NCI-H460 (cell line): ENCODE results near the gene MPST. TPM values are rescaled to one million over a fixed set of nuclear protein-coding genes. Genes with fewer than 3 reads are reported as not detected.

ENCODE experiments used
- DNase-seq: peaks from one replicate; pipeline ENCODE4 v3.0.0-alpha.2; 2016; ENCODE audit warnings: low read depth; ENCODE audit errors: extremely low read depth
- total RNA-seq: library from RNA; depleted of rRNA; stranded (reverse); fragments of >200 nt; shearing (Covaris generic); gene quantifications from 2 replicates; pipeline ENCODE4 v1.2.3, GENCODE V29; 2014

MPST gene
- total RNA-seq, 1 experiment from 2014 or later = 41.9 TPM

DNA sequence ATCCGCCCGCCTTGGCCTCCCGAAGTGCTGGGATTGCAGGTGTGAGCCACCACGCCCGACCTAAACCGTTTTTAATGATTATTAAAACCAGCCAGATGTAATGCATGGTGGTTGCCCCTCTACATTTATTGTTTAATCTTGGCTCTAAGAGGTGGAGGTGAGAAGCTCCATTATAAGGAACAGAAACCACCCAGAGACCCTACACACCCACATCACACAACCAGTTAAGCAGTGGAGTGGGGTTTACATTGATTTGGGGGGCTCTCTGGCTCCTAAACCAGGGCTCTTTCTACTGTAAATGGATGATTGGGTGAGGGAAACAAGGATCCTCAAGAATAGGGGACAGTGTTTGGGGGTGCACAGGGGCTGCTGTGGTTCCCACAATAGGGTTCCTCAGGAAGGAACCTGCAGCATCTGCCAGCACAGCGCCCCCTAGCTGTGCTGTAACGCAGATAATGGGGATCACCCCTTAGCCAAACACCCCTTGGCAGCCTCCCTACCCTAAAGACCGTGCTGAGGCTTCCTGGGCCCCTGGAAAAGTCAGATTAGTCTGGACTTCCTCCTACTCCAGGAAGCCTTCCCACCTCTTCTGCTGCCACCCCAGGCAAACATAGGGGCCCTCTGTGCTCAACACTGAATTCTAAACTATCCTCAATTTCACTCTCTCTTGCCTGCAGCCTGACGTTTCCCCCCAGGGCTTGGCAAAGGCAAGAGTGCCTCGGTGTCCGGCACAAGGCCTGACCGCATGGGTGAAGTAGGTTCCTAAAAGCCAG lies 2.4 kb downstream of the MPST start:
- DNase-seq = no peak

DNA sequence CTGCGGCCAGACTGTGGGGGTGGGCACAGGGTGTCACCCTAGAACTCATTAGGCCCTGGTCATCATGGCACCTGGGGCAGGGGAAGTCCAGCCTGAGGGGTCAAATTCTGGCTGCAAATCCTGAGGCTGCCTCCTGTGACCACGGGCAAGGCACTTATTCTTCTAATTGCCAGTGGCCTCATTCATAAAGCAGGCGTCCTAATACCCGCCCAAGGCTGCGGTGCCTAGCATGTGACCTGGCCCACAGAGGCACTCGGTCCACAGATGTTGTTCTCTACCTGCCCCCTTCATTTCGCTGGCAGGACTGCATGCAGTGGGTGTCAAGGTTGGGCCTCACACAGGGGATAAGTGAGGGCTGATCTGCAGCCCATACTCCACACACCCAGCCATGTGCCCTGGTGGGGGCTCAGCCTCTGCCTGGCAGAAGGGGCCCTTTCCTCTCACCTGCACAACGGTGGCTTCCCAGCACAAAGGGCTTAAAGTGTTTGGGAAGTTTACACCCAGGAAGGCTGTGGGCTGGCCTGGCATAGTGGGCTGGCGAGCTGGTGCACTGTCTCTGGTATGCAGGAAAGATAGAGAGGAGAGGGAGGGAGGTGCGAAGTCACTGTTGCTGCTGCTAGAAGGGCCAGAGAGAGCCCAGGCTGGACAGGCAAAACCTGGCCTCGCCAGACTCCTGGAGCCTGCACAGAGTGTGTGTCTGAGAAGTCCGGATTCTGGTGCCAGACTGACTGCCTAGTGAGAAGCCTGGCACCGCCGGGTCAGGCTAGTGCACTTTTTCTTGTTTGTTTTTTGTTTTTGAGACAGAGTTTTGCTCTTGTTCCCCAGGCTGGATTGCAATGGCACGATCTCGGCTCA lies 3.2 kb downstream of the MPST start:
- no peak for DNase-seq

DNA sequence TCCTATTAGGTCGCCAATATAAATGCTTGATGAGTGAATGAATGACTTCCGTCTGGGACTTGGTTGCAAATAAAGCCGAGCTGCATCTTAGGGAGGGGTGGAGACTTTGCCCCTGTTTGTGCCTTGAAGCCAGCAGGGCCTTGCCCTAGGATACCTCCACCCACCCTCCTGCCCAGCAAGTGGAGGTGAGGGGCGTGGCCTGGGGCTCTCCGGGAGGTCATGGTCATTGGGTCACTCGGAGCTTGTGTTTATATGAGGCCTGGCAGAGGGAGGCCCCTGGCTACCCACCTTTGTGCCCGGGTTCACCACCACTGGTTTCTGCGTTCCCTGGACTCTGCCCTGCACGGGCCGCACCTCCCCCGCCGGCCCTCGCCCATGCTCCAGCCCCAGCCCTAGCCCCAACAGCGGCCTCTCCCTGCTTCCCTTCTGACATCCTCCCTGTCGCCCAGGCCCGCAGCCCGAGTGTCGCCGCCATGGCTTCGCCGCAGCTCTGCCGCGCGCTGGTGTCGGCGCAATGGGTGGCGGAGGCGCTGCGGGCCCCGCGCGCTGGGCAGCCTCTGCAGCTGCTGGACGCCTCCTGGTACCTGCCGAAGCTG lies 4.3 kb downstream of the MPST start:
- DNase-seq = no peak

DNA sequence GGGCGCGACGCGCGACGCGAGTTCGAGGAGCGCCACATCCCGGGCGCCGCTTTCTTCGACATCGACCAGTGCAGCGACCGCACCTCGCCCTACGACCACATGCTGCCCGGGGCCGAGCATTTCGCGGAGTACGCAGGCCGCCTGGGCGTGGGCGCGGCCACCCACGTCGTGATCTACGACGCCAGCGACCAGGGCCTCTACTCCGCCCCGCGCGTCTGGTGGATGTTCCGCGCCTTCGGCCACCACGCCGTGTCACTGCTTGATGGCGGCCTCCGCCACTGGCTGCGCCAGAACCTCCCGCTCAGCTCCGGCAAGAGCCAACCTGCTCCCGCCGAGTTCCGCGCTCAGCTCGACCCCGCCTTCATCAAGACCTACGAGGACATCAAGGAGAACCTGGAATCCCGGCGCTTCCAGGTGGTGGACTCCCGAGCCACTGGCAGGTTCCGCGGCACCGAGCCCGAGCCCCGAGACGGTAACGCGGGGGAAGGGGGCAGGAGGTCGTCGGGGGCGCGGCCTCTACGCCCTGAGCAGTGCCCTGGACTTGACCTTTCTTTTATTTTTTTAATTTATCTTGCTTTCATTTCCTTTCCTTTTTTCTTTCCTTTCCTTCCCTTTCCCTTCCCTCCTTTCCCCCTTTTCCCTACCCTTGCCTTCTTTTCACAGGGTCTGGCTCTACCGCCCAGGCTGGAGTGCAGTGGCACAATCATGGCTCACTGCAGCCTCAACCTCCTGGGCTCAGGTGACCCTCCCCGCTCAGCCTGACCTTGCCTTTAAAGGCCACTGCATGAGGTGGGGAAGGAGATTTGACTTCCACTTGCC lies 5.0 kb downstream of the MPST start:
- no peak for DNase-seq

DNA sequence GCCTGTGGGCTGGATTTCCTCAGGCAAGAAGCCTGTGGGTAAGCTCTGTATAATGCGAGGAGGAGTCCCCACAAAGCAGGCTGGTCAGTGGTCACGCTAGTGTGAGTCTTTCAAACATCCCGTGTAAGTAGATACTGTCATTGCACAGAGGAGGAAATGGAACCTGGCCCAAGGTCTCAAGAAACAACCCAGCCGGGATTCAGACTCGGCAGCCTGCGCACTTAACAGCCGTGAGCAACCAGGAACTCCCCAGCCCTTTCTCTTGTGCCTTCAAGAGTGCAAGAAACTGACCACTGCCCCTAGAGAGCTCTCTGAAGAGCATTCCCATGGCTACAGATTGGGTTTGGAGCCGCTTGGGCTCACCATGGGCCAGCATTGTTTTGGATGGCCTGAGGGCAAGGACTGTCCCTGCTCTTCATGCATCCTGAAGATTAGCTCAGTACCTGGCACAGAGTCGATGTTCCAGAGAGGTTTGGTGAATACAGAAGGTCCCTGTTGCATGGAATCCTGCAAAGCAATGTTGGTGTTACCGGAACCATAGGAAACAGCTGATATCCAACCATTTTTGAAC lies 6.0 kb downstream of the MPST start:
- no peak for DNase-seq

DNA sequence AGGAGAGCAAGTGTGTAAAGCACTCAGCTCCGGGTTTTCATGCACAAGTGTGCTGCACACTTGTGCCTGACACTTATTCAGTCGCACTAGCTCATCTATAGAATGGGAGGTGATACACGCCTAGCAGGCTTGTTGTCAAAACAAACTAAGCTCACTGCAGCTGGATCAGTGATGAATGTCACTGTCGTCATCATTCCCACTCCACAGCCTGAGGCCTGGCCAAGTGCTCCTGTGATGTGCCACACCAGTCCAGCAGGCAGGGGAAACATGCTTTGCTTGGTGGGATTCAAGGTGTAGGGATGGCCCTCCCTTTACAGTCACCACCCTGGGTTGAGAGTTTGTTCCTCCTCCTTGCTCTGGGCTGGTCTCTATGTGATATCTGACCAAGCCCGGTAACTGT lies 6.8 kb downstream of the MPST start:
- no peak for DNase-seq

DNA sequence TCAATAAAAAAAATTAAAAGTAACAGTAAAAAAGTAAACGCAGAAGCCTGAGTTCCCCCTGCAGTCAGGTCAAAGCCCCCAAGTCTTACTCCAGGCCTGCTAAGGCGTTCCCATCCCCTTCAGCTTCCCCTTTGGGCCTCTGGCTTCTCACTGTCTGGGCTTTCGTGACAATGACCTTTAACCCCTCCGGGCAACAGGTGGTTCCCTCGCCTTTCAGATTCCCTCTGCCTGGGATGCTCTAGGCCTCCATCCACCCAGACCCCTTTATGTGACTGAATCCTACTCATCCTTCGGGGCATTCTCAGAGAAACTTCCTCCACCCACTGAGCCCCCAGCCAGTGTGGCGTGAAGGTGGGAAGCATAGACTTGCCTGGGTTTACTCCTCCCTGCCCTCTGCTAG lies 8.0 kb downstream of the MPST start:
- no peak for DNase-seq

DNA sequence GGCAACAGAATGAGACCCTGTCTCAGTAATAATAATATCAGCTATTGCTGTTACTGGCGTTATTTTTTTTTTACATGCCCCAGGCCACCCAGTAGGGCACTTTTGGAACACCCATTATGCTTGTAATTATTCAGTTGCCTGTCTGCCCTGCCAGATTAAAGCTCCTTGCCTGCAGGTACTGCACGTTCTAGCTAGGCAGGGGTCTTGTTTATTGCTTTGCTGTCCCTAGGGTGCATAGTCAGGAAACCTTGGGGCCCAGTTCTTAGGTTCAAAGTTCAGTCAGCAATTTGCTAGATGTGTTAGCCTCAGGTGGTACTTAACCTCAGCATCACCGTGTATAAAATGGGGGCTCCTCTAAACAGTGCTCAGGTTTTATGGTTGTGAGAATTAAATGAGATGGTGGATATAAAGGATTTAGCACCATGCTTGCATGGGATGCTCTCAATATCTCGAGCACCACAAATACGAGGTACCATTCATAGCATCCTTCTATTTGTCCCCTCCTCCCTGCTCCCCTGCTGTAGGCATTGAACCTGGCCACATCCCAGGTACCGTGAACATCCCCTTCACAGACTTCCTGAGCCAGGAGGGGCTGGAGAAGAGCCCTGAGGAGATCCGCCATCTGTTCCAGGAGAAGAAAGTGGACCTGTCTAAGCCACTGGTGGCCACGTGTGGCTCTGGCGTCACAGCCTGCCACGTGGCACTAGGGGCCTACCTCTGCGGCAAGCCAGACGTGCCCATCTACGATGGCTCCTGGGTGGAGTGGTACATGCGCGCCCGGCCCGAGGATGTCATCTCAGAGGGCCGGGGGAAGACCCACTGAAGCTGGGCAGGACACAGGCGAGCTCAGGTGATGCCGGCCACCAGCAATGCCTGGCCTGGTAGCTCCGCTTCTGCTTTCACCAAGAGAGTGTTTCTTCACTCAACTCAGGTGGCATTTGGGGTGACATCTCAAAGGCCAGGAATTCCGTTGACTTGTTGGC lies 9.4 kb downstream of the MPST start:
- no peak for DNase-seq

DNA sequence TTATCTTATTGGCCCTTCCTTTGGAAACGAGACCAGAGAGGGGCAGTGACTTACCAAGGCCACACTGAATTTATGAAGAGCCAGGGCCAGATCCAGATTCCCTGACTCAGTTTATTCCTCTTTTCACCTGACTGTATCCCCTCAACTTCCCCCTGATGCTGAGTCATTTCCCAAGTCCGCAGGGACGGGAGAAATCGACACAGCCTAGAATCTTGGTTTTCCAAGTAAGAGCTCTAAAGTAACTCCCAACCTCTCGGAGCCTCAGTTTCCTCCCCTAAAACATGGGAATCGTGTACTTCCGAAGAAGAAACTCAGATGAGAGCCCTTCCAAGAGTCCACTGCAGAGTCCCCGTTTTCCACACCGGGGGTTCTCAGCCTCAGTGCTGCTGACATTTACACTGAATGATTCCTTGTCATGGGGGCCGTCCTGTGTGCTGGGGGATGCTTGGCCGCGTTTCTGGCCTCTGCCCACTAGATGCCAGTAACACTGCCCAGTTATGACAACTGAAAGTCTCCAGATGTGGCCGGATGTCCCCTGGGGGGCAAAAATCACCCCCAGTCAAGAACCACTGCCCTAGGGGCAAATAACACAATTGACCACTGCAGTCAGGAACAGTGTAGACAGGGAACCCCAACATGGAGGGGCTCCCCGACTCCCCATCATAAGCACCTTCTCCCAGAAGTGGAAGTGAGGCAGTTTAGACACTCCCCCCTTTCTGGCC lies 11.2 kb downstream of the MPST start:
- DNase-seq = no peak

DNA sequence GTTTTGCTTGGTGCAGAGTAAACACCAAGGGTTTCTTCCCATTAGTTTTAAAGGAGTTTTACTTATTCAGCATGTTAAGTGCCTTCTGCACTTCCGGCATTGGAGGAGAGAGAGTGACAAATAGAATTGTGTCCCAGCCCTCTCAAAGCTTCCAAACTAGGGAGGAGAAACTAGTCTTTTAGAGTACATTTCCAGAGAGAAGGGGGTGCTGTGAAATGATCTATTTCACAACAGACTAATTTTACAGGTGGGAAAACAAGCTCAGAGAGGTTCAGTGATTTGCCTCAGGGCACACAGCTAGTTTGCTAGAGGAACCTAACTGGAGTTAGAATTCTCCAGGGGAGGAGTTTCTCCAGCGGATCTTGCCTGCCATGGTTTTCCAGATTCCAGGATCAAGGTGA lies 12.6 kb downstream of the MPST start:
- no peak for DNase-seq

DNA sequence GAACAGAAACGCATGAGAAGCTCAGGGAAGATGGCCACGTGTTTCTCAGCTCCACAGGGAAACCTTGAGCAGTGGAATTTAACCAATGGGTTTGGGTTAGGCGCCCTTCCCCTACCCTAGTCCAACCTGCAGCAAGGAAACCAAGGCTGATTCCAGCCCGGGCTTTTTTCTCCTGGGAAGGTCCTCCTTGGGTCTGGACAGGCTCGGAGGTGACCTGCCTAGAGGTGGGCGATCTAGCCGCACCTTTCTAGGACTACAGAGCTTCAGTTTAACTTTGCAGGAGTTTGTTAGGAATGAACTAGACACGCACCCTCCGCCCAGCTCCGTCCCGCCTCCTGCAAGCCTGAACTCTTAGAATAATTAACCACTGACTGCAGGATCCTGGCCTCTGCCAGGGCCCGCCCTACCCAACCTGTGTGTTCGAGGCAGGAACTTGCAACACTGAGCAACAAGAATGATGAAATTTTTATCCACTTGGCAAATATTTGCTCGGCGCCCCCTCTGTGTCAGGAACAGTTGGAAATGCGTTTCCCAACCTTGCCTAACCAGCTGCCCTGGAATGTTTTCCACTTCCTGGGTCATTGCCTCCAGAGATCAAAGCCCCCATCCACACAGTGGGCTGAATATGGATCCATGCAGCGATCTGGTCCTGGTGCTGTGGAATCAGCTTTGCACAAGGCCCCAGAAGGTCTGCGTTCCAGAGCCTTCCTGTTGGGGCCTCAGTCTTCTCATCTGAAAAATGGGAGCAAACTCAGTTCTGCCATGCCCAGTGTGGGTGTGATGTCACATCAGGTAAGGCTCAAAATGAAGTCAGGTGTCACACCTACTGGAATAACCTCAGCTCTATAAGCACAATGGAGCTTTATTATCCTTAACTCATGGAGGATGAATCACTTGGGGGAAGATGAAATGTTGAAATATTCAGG lies 13.3 kb downstream of the MPST start:
- peak; percentile 59 for DNase-seq

DNA sequence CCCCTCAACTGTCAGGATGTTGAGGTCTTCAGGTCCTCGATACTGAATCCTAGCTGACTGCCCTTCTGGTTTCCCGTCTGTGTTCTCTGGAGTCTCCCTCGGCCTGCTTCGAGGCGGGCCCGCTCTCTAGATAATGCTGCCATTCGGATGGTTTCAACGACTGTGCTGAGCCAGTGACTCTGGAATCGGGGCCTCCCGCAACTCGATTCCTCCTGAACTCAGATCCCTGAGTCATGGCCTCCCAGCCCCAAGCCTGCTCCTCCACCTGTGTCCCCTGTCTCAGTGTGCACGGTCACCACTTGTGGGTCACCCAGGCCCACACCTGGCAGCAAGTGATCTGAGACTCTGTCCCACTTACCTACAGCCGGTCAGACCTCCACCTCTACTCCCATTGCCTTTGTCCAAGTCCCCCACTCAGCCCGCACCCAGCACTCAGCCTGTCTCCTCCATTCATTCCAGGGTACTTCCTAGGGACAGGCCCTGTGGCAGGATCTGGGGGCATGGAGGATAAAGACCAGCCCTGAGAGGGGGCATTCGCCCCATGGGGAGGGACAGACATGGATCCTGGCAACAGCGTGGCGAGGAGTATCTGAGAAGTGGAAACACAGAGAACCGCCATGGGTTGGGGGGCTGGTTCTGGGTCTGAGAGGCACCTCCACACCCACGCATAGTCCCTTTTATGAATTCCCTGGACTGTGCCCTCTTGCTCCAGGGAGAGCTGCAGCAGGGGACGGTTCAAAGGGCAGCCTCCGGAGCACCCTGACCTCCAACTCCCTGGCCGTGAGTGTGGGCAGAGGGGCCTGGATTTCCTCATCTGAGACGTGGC lies 14.3 kb downstream of the MPST start:
- DNase-seq = no peak

DNA sequence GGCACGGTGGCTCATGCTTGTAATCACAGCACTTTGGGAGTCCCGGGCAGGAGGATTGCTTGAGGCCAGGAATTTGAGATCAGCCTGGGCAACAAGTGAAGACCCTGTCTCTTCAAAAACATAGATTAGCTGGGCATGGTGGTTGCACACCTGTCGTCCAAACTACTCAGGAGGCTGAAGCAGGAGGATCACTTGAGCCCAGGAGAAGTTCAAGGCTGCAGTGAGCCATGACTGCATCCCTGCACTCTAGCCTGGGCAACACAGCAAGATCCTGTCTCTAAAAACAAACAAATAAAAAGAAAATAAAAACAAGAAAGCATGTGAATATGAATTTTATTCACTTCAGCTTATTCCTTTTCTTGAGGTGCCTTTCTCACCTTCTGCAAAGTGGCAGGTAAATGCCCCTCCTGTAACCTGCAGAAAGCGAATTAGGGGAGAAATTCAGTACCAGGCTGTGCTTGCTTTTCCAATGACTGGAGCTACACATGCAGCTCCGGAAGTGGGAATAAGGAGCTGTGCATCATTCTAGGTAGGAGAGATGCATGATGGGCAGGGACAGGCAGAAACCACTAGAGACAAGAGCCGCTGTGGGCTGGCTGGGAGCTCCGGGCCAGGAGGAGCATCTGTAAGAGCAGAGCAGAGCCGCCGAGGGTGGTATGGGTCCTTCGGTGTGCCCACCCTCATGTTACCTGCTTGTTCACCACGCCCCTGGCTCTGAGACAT lies 17.3 kb downstream of the MPST start:
- no peak for DNase-seq

DNA sequence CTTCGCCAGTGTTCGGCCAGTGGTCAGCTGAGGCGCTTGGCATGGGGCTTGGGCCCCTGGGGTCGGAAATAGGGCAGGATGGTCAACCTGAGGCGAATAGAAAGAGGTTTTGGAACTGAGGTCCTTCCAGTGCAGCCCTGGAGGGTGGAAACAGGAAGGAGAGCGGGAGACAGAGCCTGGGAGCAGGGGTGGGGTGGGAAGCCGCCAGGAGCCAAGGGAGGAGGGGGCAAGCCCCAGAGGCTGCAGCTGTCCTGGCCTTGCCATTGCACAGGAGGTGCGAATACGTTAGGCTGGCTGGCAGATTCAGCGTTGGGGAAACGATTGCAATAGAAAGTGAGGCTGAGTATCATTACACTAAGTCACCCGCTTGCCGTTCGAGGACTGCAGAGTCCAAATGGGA lies 18.1 kb downstream of the MPST start:
- DNase-seq = no peak

DNA sequence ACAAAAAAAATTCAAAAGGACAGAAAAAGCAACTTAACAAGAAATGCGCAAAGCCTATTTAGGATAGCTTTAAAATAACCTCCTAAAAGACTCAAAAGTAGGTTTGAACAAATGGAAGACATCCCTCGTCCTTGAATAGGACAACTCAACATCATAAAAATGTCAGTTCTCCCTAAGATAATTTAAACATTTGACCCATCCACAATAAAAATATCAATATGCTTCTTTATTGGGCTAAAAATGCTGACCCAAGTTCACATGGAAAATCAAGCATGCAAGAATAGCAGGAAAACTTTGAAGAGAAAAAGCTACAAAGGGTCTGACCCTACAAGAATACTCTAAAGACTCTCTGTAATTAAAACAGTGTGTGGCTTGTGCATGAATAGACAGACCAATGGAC lies 19.9 kb downstream of the MPST start:
- DNase-seq = no peak

DNA sequence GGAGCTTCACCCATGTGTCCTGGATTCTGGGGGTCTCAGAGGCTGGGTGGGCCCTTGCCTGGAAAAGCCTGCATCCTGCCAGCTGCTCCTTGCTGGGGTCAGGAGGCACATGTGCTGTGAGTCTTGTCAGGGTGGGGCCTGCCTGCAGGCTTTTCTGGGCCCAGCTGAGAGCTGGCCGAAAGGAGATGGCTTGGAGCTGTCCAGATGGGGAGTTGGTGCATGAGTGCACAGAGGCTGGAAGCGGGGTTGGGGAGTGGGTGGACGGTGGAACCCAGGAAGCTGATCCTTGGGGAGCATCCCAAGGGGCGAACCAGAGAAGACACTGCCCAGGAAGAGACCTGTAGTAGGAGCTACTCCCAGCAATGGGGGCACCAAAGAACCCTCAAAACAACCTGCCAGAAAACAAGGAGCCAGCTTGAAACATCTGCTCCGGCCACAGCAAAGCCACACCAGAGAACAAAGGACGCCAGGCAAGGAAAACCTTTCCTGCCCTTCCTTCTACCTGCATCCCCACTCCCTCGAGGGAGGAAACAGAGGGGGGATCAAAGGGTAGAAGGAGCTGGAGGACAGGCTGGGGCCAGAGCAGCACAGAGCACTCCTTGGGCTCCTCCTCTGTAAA lies 23.8 kb downstream of the MPST start:
- no peak for DNase-seq
